Stimulated activated CD8-positive, alpha-beta memory T cell treated with anti-CD3 and anti-CD28 coated beads, Interleukin-12 subunit alpha, Interleukin-12 subunit beta, amount 100 ng/mL, for 1 hour (primary cell): ENCODE measurements around the gene KRTAP10-1.
"Not testable (repeated sequence)": the region's sequence is repeated elsewhere in the genome, so short reads cannot be mapped to it uniquely, and the experiment has no call there.

ENCODE experiments used
- DNase-seq: peaks from one replicate; pipeline ENCODE4 v3.0.0-alpha.2; 2020; ENCODE audit warnings: low read depth

The KRTAP10-1 gene

DNA sequence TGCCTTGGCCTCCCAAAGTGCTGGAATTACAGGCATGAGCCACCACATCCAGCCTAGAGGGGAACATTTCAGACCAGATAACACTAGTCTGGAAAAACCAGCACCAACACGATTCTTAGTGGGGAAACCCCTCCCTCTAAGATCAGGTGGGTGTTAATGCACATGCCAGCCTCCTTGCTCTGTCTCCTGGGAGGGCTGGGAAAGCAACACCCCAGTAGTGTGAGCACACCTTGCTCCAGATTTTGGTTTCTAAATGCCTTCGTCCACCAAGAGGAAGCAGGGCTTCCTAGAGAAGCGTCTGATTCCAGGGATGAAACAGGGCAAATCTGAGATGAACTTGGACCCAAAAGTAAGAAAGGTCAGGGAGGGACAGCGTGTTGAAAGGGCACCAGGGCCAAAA is 31.3 kb upstream of the KRTAP10-1 start:
- no peak for DNase-seq

DNA sequence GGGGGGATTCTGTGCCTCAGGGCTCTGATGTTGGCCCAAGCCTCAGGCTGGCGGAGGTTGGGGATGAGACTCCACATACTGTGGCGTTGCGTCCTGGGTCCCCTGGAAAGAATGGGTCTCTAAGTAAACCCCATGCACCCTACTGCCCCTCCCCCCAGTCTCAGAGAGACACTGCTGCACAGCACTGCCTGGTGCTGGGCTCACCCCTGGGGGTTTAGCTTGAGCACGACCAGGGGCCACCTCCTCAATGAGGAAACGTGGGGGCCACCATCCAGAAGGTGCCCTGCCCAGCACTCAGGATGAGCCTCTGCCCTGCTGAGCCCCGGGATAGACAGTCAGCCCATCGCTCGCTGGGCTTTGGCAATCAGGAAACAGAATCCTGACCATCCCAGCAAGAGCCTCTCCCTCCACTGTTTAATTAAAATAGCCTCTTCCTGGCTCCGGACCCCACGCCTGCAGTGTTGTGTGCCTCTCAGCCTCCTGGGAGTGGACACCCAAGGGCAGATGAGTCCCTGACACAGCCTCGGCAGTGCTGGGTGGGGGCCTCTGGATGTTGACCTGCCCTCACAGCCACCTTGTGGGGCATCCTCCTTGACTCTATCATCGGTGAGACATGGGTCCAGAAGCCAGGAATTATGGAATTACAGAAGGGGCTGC is 30.0 kb upstream of the KRTAP10-1 start:
- no peak for DNase-seq

- DNase-seq = no peak
Measured at GRCh38 chr21:44568667-44569556, 28.9 kb upstream of the KRTAP10-1 start.

- no peak for DNase-seq
Measured at GRCh38 chr21:44568261-44568660, 28.3 kb upstream of the KRTAP10-1 start.

DNA sequence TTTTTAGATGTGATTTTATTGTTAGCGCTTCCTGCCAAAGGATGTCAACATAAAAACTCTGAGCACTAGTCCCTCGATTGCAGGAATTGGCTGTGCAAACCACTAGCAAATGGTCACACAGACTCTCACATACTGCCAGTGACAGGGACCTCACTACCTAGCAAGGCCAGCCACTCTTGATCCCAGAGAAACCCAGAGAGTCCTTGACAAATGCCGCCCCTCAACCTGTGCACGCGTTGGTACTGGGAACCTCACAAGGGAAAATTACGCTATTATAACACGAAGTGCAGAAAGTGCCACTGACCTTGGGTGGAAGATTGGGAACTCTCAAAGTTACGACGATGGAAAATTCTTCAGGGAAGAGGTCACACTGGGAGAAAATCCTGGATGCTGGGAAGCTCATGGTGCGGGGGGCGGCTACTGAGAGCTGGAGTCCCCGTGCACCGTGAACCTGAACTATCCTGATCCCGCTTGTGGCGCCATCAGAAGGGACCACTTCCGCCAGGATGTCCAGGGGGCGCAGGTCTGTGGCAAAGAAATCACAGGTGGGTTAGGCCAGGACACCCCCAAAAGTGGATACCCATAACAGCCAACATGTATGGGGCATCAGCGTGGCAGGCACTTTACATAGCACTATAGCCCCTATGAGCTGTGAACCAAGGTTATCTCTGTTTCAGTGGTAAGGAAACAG is 27.6 kb upstream of the KRTAP10-1 start:
- DNase-seq = no peak

DNA sequence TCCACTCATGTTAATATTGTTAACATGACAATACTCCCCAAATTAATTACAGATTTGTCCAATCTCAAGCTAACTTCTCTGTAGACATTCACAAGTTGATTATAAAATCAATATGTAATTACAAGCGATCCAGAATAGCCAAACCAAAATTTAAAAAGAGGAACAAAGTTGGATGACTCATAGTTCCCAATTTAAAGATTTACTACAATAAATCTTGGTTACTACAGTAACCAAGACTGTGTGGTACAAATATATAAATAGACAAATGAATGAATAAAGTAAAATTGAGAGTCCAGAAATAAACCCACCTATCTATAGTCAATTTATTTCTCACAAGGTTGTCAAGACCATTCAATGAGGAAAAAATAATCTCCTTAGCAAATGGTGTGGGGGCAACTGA is 26.4 kb upstream of the KRTAP10-1 start:
- DNase-seq = no peak

DNA sequence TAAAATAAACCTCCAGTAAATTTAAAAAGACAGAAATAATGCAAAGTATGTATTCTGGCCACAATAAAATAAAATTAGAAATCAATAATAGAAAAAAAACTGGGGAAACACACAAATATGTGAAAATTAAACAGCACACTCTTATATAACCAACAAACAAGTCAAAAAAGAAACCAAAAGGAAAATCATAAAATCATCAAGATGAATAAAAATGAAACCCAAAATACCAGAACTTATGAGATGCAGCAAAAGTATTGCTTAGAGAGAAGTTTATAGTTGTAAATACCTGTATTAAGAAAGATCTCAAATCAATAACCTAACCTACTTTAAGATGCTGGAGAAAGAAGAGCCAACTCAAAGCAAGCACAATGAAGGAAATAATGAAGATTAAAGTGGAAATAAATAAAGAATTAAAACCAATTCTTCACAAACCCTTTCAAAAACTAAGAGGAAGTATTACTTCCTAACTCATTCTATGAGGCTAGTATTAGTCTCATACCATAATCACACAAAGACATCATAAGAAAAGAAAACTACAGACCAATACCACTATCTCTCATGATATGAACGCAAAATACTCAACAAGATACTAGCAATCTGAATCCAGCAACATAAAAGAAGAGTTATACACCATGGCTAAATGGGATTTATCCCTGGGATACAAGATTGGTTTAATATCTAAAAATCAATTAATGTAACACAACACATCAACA is 25.0 kb upstream of the KRTAP10-1 start:
- DNase-seq = no peak

- no peak for DNase-seq
Measured at GRCh38 chr21:44564099-44564498, 24.1 kb upstream of the KRTAP10-1 start.

DNA sequence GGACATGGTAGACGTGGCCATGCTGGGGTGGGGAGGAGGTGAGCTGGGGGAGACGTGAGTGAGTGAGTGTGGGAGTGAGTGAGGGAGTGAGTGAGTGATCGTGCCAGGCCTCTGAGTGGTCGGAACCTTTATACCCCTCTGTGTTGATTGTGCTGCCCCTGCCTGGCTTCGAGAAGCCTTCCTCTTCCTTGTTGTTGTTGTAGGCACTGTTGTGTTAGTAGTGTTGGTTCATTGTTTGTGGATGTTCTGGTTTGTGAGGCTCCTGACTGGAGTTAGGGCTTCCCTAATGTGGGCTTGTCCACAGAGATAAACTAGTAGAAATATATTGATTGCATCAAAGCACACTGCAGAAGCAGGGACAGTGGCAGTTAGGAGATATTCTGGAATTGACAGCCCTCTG is 18.7 kb upstream of the KRTAP10-1 start, which contains the start of gene KRTAP10-3:
KRTAP10-3 (minus strand) TSS at position 101 of the 400 bp plus-strand sequence; CDS start at position 21, 80 bp downstream.
- no peak for DNase-seq

GRCh38 chr21:44558329-44558675 is 18.3 kb upstream of the KRTAP10-1 start:
- not testable (repeated sequence) for DNase-seq

DNA sequence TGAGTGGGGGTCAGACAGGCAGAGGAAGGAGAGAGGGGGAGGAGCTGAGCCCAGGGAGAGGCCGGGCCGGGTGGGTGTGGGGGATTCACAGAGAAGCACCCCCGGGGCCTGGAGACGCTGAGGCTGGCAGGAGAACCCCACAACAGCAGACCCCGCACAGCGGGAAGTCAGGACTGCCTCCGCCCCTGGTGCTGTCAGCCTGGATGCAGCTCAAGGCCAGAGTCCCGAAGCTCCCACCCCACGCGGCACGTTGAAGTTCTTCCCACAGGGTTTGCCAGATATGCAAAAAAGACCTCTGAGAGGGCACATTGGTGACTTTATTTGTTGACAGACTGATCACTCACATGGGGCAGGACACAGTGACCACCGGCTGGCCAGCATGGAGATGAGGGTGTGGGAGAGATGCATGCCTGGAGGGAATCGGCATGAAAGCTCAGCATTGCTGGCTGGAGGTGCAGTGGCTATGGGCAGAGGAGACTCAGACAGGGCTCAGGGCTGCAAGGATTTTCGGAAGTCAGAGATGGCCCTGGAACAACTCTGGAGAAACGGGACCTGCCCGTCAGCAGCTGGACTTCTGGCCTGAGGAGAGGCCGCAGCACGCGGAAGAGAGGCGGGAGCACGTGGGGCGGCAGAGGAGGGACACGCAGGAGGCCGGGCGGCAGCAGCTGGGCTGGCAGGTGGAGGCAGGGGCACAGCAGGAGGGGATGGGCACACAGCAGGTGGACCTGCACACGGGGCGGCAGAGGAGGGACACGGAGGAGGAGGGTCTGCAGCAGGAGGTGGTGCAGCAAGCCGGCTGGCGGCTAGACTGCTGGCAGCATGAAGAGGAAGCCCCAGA is 17.7 kb upstream of the KRTAP10-1 start:
- DNase-seq = no peak

DNA sequence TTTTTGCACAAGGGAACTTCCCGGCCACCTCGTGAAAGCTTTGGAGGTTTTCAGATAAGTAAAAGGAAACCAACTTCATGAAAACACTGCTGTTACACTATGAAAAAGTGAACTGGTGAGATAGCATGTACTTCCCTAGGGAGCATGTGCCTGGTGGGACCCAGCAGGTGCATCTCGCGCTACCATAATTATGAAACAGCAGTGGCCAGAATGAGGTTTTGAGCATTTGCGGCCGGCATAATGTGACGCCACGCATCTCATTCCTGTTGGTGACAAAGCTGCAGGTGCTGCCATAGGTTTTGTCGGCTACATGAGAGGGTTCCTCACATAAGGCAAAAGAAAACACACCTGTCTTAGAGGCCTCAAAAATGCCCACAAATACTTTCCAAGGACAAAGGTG is 16.9 kb upstream of the KRTAP10-1 start:
- DNase-seq = no peak

GRCh38 chr21:44555200-44555875 is 15.3 kb upstream of the KRTAP10-1 start:
- DNase-seq = no peak

DNA sequence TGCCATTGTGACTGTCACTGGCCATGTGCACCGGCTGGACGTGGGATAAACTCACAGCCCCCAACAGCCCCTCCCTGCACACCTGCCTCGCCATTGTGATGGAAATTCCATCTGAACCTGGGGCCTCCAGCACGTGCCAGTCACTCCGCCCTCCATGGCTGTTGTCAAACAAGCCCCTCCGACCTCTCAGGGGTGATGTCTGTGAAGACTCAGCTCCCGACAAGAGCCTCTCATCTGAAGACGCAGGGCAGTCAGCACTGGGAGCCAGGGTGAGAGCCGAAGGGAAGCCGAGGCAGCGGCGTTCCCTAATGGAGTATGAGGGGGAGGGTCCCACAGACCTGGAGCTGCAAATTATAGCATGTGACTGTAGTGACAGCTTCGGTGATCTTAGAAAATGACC is 12.7 kb upstream of the KRTAP10-1 start:
- DNase-seq = no peak

DNA sequence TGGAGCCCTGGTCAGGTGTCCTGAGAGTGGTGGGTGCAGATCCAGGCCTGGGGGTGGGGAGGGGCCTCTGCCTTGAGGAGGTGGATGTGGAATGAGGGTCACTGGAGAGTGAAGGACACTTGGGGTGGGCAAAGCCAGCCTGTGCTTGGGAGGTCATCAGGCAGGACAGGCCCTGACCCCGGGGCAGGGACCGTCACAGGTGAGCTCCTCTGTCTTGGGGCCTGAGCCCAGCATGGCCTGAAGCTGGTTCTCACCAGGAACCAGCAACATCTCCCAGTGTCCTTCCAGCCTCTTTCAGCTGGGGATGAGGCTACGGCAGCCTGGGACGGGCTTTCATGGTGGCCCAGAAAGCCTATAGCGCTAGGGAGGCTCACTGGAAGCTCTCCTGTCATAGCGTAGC is 12.1 kb upstream of the KRTAP10-1 start:
- DNase-seq = no peak

GRCh38 chr21:44551340-44551961 is 11.5 kb upstream of the KRTAP10-1 start, which contains the start of gene KRTAP10-2:
KRTAP10-2 (minus strand) TSS chr21:44551505; CDS start chr21:44551458, 47 bp downstream.
- no peak for DNase-seq

- no peak for DNase-seq
Measured at GRCh38 chr21:44550807-44551206, 10.8 kb upstream of the KRTAP10-1 start.

DNA sequence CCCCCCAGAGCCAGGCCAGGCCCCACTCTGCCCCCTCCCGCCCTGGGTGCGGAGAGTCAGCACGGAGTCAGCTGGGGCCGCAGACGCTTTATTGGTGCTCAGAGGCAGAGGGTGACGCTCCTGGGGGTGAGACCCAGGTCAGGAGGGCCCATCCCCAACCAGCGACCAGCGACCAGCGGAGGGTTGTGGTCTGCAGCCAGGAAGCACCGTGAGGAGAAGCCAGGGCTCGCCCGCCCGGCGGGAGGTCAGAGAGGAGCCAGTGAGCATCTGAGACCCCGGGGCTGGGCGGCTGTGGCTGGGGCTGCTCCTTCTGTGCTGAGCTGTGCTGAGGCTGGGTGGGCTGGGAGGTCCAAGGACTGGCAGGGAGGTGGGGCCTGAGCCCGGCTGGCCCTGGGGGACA is 10.3 kb upstream of the KRTAP10-1 start:
- not testable (repeated sequence) for DNase-seq

- DNase-seq = no peak
Measured at GRCh38 chr21:44549525-44550211, 9.7 kb upstream of the KRTAP10-1 start.
